ENCODE data around the gene GPR156.
A peak's percentile ranks its signal among the peaks of the same experiment; 100 is the strongest.
"Not testable (repeated sequence)": the region's sequence is repeated elsewhere in the genome, so short reads cannot be mapped to it uniquely, and the experiment has no call there.

The GPR156 gene

DNA sequence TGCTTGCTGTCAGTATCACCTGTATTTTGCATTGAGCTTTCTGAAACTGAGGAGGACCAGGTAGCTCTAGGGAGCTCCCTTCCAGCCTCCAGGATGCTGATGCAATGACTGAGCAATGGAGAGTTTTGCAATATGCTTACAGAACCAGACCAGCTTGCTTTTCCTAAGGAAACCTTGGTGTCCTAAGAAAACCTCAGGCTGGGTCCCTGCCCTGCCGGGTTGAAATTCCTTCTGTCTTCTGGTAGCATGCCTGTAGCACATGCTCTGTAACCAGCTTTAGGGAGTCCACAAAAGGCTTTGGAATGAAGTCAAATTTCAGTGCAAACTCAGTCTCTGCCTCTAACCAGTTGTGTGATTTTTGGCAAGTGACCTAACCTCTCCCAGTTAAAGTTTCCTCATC lies 125.0 kb downstream of the GPR156 start:
- DNase-seq (ENCODE audit: low read depth in 2 of 2) = no peak

- no peak for DNase-seq (ENCODE audit: low read depth in 2 of 2)
Measured at GRCh38 chr3:120157681-120158080, 127.3 kb downstream of the GPR156 start.

DNA sequence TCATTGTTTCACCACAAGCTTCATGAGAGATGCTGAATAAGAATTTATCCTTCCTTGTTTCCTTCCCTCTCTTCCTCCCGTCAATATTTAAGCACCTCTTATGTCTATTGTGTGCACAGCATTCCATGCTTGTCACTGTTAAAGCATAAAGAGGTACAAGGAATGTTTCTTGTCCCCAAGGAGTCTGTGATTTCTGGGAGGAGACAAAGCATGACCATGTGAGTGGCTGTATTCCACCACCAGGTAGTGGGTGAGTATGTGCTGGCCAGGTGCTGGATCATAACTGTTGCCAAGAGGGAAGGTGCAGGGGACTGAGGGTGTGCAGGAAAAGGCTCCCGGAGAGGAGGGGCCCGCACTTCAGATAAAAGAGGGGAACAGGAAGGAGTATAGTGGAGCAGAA lies 127.9 kb downstream of the GPR156 start:
- DNase-seq (ENCODE audit: low read depth in 2 of 2) = no peak

GRCh38 chr3:120156699-120157098 lies 128.3 kb downstream of the GPR156 start:
- DNase-seq (ENCODE audit: low read depth in 2 of 2) = no peak

- DNase-seq (ENCODE audit: low read depth in 2 of 2) = not testable (repeated sequence)
Measured at GRCh38 chr3:120155694-120156093, 129.3 kb downstream of the GPR156 start.

GRCh38 chr3:120155108-120155507 lies 129.9 kb downstream of the GPR156 start:
- DNase-seq (ENCODE audit: low read depth in 2 of 2) = no peak

DNA sequence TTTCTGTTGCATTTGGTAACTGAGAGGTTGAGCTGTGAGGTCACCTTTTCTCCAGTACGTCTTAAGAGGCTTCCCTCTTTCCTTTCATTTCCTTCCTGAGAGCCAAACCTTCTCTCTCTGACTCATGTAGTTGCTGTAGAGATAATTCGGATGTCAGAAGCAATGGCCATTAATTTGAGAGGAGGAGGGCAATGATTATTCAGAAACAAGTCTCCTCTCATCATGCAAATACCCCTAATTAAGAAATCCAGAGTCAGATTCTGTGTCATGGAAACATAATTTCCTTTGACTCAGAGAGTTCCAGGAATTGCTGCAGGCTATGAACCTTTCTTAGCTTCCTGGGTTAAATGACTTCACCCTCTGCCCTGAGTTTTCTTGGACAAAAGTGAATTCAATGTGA lies 131.7 kb downstream of the GPR156 start:
- no peak for DNase-seq (ENCODE audit: low read depth in 2 of 2)

GRCh38 chr3:120151791-120152190 lies 133.2 kb downstream of the GPR156 start:
- no peak for DNase-seq (ENCODE audit: low read depth in 2 of 2)

- no peak for DNase-seq (ENCODE audit: low read depth in 2 of 2)
Measured at GRCh38 chr3:120148187-120148949, 136.7 kb downstream of the GPR156 start.

- DNase-seq (ENCODE audit: low read depth in 2 of 2) = peak; percentile 14 to 26
Measured at GRCh38 chr3:120147072-120147871, 137.8 kb downstream of the GPR156 start.

DNA sequence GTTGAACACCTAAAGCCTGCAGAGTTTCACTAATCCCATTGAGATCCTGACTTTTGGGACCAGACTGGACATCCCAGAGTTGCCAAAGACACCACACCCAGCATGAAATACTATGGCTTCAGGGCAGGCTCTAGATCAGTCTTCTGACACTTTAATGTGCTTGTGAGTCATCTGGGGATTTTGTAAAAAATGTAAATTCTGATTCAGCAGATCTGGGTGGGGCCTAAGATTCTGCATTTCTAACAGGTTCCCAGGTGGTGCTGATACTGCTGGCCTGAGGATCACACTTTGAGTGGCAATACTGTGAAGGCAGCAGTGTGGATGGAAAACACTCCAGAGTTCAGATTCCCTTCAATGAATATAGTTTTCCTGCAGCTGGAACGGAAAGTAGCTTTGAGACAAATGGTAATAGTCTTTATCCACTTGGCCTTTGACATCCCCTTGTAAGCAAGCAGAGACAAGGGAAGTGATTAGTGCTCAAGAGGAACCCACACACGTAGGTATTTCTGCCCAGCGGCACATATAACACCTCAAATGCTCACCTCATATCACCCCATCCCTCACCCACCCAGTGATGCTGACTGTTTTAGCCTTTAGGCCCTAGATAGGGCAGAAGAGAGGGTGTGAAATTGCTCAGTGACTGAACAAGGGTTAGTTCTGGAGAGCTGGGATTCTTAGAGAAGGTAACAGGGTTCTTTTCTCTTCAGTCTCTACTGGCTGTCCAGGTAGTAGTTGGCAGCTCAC lies 139.3 kb downstream of the GPR156 start:
- no peak for DNase-seq (ENCODE audit: low read depth in 2 of 2)

DNA sequence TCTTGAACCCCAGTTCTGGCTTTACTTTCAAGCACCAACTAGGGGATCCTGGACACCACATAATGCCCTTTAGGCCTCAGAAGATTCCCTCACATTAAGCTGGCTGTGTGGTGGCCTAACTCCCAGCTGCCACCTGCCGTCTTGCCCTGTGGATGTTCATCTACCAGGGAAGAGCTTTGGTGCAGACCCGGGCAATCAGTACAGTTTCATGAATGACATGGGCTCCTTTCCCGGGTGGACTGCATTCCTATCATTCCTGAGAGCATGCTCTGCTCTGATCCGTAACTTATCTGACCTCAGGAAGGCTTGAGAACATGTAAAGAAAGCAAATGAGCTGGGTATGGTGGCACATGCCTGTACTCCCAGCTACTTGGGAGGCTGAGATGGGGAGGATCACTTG lies 140.8 kb downstream of the GPR156 start:
- no peak for DNase-seq (ENCODE audit: low read depth in 2 of 2)

GRCh38 chr3:120143676-120144075 lies 141.3 kb downstream of the GPR156 start:
- no peak for DNase-seq (ENCODE audit: low read depth in 2 of 2)

DNA sequence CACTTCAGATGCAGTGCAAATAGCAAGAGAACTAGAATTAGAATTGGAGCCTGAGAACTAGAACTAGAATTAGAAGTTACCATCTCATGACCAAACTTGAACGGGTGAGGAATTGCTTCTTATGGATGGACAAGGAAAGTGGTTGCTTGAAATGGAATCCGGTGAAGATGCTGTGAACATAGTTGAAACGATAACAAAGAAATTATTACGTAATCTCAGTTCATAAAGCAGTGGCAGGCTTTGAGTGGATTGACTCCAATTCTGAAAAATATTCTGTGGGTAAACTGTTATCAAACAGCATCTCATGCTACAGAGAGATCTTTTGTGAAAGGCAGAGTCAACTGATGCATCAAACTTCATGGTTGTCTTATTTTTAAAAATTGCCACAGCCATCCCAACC lies 142.8 kb downstream of the GPR156 start:
- DNase-seq (ENCODE audit: low read depth in 2 of 2) = no peak

DNA sequence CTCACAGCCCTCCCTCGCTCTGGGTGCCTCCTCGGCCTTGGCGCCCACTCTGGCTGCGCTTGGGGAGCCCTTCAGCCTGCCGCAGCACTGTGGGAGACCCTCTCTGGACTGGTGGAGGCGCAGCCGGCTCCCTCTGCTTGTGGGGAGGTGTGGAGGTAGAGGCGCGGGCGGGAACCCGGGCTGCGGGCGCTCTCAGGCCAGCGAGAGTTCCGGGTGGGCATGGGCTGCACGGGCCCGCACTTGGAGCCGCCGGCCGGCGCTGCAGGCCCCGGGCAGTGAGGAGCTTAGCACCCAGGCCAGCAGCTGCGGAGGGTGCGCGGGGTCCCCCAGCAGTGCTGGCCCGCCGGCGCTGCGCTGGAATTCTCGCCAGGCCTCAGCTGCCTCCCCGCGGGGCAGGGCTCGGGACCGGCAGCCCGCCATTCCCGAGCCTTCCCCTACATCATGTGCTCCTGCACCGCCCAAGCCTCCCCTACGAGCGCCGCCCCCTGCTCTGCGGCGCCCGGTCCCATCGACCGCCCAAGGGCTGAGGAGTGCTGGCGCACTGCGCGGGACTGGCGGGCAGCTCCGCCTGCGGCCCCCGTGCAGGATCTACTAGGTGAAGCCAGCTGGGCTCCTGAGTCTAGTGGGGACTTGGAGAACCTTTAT lies 144.8 kb downstream of the GPR156 start:
- DNase-seq (ENCODE audit: low read depth in 2 of 2) = no peak

GRCh38 chr3:120139140-120139539 lies 145.9 kb downstream of the GPR156 start:
- DNase-seq (ENCODE audit: low read depth in 2 of 2) = no peak

- no peak for DNase-seq (ENCODE audit: low read depth in 2 of 2)
Measured at GRCh38 chr3:120137548-120137947, 147.5 kb downstream of the GPR156 start.

- DNase-seq (ENCODE audit: low read depth in 2 of 2) = no peak
Measured at GRCh38 chr3:120130656-120131055, 154.4 kb downstream of the GPR156 start.

- DNase-seq (ENCODE audit: low read depth in 2 of 2) = no peak
Measured at GRCh38 chr3:120129718-120130513, 155.1 kb downstream of the GPR156 start.

GRCh38 chr3:120129051-120129450 lies 156.0 kb downstream of the GPR156 start:
- DNase-seq (ENCODE audit: low read depth in 2 of 2) = no peak

DNA sequence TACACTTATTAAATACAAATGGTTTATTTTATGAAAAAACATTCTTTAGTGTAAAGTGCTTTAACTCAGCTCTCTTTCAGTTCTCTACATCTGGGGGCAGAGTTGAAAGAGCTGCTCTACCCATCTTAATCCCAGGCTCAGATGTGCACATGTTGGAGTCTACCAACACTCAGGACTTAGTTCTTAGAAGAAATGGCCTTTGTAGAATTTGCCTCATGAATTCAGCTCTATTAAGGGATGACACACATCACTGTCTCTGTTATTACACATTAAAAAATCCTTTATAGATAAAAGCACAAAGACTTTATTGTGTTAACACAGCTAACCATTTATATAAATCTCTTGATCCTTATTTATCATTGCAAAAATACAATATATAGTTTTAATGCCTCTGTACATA lies 159.0 kb downstream of the GPR156 start:
- DNase-seq (ENCODE audit: low read depth in 2 of 2) = no peak

Data from activated CD8-positive, alpha-beta memory T cell treated with anti-CD3 and anti-CD28 coated beads for 4 hours (primary cell).